GM19455 (cell line): Measurements from ENCODE around the gene OR6B2.

Experiments used
- ATAC-seq: cut with Tn5 transposase; IDR thresholded peaks from one replicate; pipeline ENCODE4 v1.9.1; 2021; ENCODE audit not compliant: unreplicated experiment

The OR6B2 gene

GRCh38 chr2:240042740-240043139, 12.5 kb upstream of the OR6B2 start:
- ATAC-seq, result no peak

- no peak for ATAC-seq
Measured at GRCh38 chr2:240041363-240041762, 11.1 kb upstream of the OR6B2 start.

- no peak for ATAC-seq
Measured at GRCh38 chr2:240037358-240037757, 7.1 kb upstream of the OR6B2 start.

GRCh38 chr2:240033330-240033678, 3.1 kb upstream of the OR6B2 start:
- no peak for ATAC-seq

GRCh38 chr2:240032406-240033329, 2.4 kb upstream of the OR6B2 start:
- no peak for ATAC-seq

GRCh38 chr2:240024766-240025165, 5.5 kb downstream of the OR6B2 start:
- ATAC-seq, result no peak

- no peak for ATAC-seq
Measured at GRCh38 chr2:240023792-240024191, 6.4 kb downstream of the OR6B2 start.

GRCh38 chr2:240021488-240022104, 8.6 kb downstream of the OR6B2 start:
- ATAC-seq, result no peak

GRCh38 chr2:240018071-240018750, 12.0 kb downstream of the OR6B2 start:
- ATAC-seq, result no peak

GRCh38 chr2:240014327-240014726, 15.9 kb downstream of the OR6B2 start:
- ATAC-seq, result no peak

GRCh38 chr2:240013343-240013742, 16.9 kb downstream of the OR6B2 start:
- ATAC-seq, result no peak

GRCh38 chr2:240002983-240003382, 27.2 kb downstream of the OR6B2 start:
- ATAC-seq, result no peak

GRCh38 chr2:240000671-240001070, 29.6 kb downstream of the OR6B2 start:
- ATAC-seq, result no peak

- no peak for ATAC-seq
Measured at GRCh38 chr2:239997686-239998409, 32.4 kb downstream of the OR6B2 start.

GRCh38 chr2:239994086-239994485, 36.1 kb downstream of the OR6B2 start:
- no peak for ATAC-seq

GRCh38 chr2:239993291-239993690, 36.9 kb downstream of the OR6B2 start:
- no peak for ATAC-seq

- no peak for ATAC-seq
Measured at GRCh38 chr2:239991689-239992314, 38.4 kb downstream of the OR6B2 start.

GRCh38 chr2:239990966-239991365, 39.3 kb downstream of the OR6B2 start:
- no peak for ATAC-seq

GRCh38 chr2:239985356-239985755, 44.9 kb downstream of the OR6B2 start:
- ATAC-seq, result no peak

GRCh38 chr2:239984421-239985194, 45.6 kb downstream of the OR6B2 start:
- ATAC-seq, result no peak
